ENCODE measurements around the gene KRTAP29-1. TPM values are rescaled to one million over a fixed set of nuclear protein-coding genes. Genes with fewer than 3 reads are reported as not detected.

The KRTAP29-1 gene
- polyA plus RNA-seq, 4 donors, result not detected

GRCh38 chr17:41254861-41255260 lies 47.8 kb downstream of the KRTAP29-1 start:
- no peak for DNase-seq (ENCODE audit: low read depth in 4 of 4, low spot score in 3 of 4)

Other genes starting within 250 kb of the KRTAP29-1 start
- gene KRTAP2-2, start 247.6 kb downstream of the KRTAP29-1 start, polyA plus RNA-seq (ENCODE audit: insufficient read length in 4 of 4), result not detected
- gene KRTAP2-3, start 242.7 kb downstream of the KRTAP29-1 start, polyA plus RNA-seq (ENCODE audit: insufficient read length in 4 of 4), result not detected
- not detected for gene KRTAP2-4, start 237.0 kb downstream of the KRTAP29-1 start, polyA plus RNA-seq (ENCODE audit: insufficient read length in 4 of 4)
- not detected for gene KRTAP4-7, start 218.7 kb downstream of the KRTAP29-1 start, polyA plus RNA-seq (ENCODE audit: insufficient read length in 4 of 4)
- not detected for gene KRTAP4-8, start 204.7 kb downstream of the KRTAP29-1 start, polyA plus RNA-seq (ENCODE audit: insufficient read length in 4 of 4)
- gene KRTAP4-16, start 200.6 kb downstream of the KRTAP29-1 start, polyA plus RNA-seq (ENCODE audit: insufficient read length in 4 of 4), result not detected
- gene KRTAP4-9, start 197.5 kb downstream of the KRTAP29-1 start, polyA plus RNA-seq (ENCODE audit: insufficient read length in 4 of 4), result not detected
- not detected for gene KRTAP4-11, start 184.5 kb downstream of the KRTAP29-1 start, polyA plus RNA-seq (ENCODE audit: insufficient read length in 4 of 4)
- gene KRTAP4-12, start 178.7 kb downstream of the KRTAP29-1 start, polyA plus RNA-seq (ENCODE audit: insufficient read length in 4 of 4), result not detected
- gene KRTAP4-6, start 162.3 kb downstream of the KRTAP29-1 start, polyA plus RNA-seq (ENCODE audit: insufficient read length in 4 of 4), result not detected
- gene KRTAP4-5, start 153.0 kb downstream of the KRTAP29-1 start, polyA plus RNA-seq (ENCODE audit: insufficient read length in 4 of 4), result not detected
- not detected for gene KRTAP4-4, start 142.1 kb downstream of the KRTAP29-1 start, polyA plus RNA-seq (ENCODE audit: insufficient read length in 4 of 4)
- not detected for gene KRTAP4-3, start 134.6 kb downstream of the KRTAP29-1 start, polyA plus RNA-seq (ENCODE audit: insufficient read length in 4 of 4)
- not detected for gene KRTAP4-2, start 124.6 kb downstream of the KRTAP29-1 start, polyA plus RNA-seq (ENCODE audit: insufficient read length in 4 of 4)
- gene KRTAP4-1, start 117.9 kb downstream of the KRTAP29-1 start, polyA plus RNA-seq (ENCODE audit: insufficient read length in 4 of 4), result not detected
- gene KRTAP9-1, start 113.0 kb downstream of the KRTAP29-1 start, polyA plus RNA-seq (ENCODE audit: insufficient read length in 4 of 4), result not detected
- not detected for gene KRTAP9-2, start 76.2 kb downstream of the KRTAP29-1 start, polyA plus RNA-seq (ENCODE audit: insufficient read length in 4 of 4)
- not detected for gene KRTAP9-3, start 70.4 kb downstream of the KRTAP29-1 start, polyA plus RNA-seq (ENCODE audit: insufficient read length in 4 of 4)
- gene KRTAP9-8, start 64.9 kb downstream of the KRTAP29-1 start, polyA plus RNA-seq (ENCODE audit: insufficient read length in 4 of 4), result not detected
- not detected for gene KRTAP9-4, start 53.2 kb downstream of the KRTAP29-1 start, polyA plus RNA-seq (ENCODE audit: insufficient read length in 4 of 4)
- gene KRTAP9-9, start 47.5 kb downstream of the KRTAP29-1 start, polyA plus RNA-seq (ENCODE audit: insufficient read length in 4 of 4), result not detected
- not detected for gene KRTAP9-6, start 37.5 kb downstream of the KRTAP29-1 start, polyA plus RNA-seq (ENCODE audit: insufficient read length in 4 of 4)
- not detected for gene KRTAP9-7, start 27.2 kb downstream of the KRTAP29-1 start, polyA plus RNA-seq (ENCODE audit: insufficient read length in 4 of 4)
- gene KRTAP16-1, start 6.5 kb upstream of the KRTAP29-1 start, polyA plus RNA-seq (ENCODE audit: insufficient read length in 4 of 4), result not detected
- not detected for gene KRTAP17-1, start 12.9 kb upstream of the KRTAP29-1 start, polyA plus RNA-seq (ENCODE audit: insufficient read length in 4 of 4)
- gene KRT33A, start 48.0 kb upstream of the KRTAP29-1 start, polyA plus RNA-seq (ENCODE audit: insufficient read length in 4 of 4), result not detected
- not detected for gene KRT33B, start 67.0 kb upstream of the KRTAP29-1 start, polyA plus RNA-seq (ENCODE audit: insufficient read length in 4 of 4)
- gene KRT34, start 79.5 kb upstream of the KRTAP29-1 start, polyA plus RNA-seq (ENCODE audit: insufficient read length in 4 of 4), result not detected
- under 1 TPM in 1 of 4 donors, not detected in 3; 0.08 TPM for gene KRT31, start 94.8 kb upstream of the KRTAP29-1 start, polyA plus RNA-seq (ENCODE audit: insufficient read length in 4 of 4)
- not detected for gene KRT37, start 121.7 kb upstream of the KRTAP29-1 start, polyA plus RNA-seq (ENCODE audit: insufficient read length in 4 of 4)
- not detected for gene KRT38, start 138.1 kb upstream of the KRTAP29-1 start, polyA plus RNA-seq (ENCODE audit: insufficient read length in 4 of 4)
- not detected for gene KRT32, start 164.5 kb upstream of the KRTAP29-1 start, polyA plus RNA-seq (ENCODE audit: insufficient read length in 4 of 4)
- under 1 TPM in 2 of 4 donors, not detected in 2; 0.07 to 0.09 TPM for gene KRT35, start 178.3 kb upstream of the KRTAP29-1 start, polyA plus RNA-seq (ENCODE audit: insufficient read length in 4 of 4)
- under 1 TPM in 1 of 4 donors, not detected in 3; 0.12 TPM for gene KRT36, start 187.1 kb upstream of the KRTAP29-1 start, polyA plus RNA-seq (ENCODE audit: insufficient read length in 4 of 4)
- gene KRT13, start 202.8 kb upstream of the KRTAP29-1 start, polyA plus RNA-seq (ENCODE audit: insufficient read length in 4 of 4), result 10 to 100 TPM in 1 of 4 donors, 1 to 10 TPM in 2, under 1 TPM in 1; 0.54 to 37.8 (median 1.9) TPM
- 1 to 10 TPM in 3 of 4 donors, under 1 TPM in 1; 0.72 to 3.1 (median 1.6) TPM for gene KRT15, start 216.0 kb upstream of the KRTAP29-1 start, polyA plus RNA-seq (ENCODE audit: insufficient read length in 4 of 4)
- gene KRT19, start 225.5 kb upstream of the KRTAP29-1 start, polyA plus RNA-seq (ENCODE audit: insufficient read length in 4 of 4), result 100 to 1,000 TPM in 3 of 4 donors, 10 to 100 TPM in 1; 22.8 to 304 (median 176) TPM